ENCODE measurements around the gene RNF168.
"Not testable (repeated sequence)": the region's sequence is repeated elsewhere in the genome, so short reads cannot be mapped to it uniquely, and the experiment has no call there.

The RNF168 gene

GRCh38 chr3:196463804-196464203 lies 39.8 kb downstream of the RNF168 start:
- no peak for DNase-seq (ENCODE audit: low read depth)

- DNase-seq (ENCODE audit: low read depth) = no peak
Measured at GRCh38 chr3:196463478-196463756, 40.2 kb downstream of the RNF168 start.

- not testable (repeated sequence) for DNase-seq (ENCODE audit: low read depth)
Measured at GRCh38 chr3:196462680-196463477, 40.7 kb downstream of the RNF168 start.

GRCh38 chr3:196458063-196458462 lies 45.5 kb downstream of the RNF168 start:
- no peak for DNase-seq (ENCODE audit: low read depth)

- DNase-seq (ENCODE audit: low read depth) = not testable (repeated sequence)
Measured at GRCh38 chr3:196457470-196457869, 46.1 kb downstream of the RNF168 start.

- no peak for DNase-seq (ENCODE audit: low read depth)
Measured at GRCh38 chr3:196454935-196455334, 48.6 kb downstream of the RNF168 start.

GRCh38 chr3:196445391-196445790 lies 58.2 kb downstream of the RNF168 start:
- not testable (repeated sequence) for DNase-seq (ENCODE audit: low read depth)

GRCh38 chr3:196444500-196444894 lies 59.1 kb downstream of the RNF168 start:
- DNase-seq (ENCODE audit: low read depth) = no peak

- no peak for DNase-seq (ENCODE audit: low read depth)
Measured at GRCh38 chr3:196440696-196441095, 62.9 kb downstream of the RNF168 start.

- peak; percentile 69 for DNase-seq (ENCODE audit: low read depth)
Measured at GRCh38 chr3:196440041-196440537, 63.5 kb downstream of the RNF168 start.

- peak; percentile 66 for DNase-seq (ENCODE audit: low read depth)
Measured at GRCh38 chr3:196432137-196432879, 71.3 kb downstream of the RNF168 start, which contains the start of gene UBXN7. Gene UBXN7 (minus strand): TSS chr3:196432427. CDS start chr3:196432399, 28 bp downstream.

- DNase-seq (ENCODE audit: low read depth) = no peak
Measured at GRCh38 chr3:196431181-196432136, 72.1 kb downstream of the RNF168 start.

- no peak for DNase-seq (ENCODE audit: low read depth)
Measured at GRCh38 chr3:196428041-196428440, 75.5 kb downstream of the RNF168 start.

- not testable (repeated sequence) for DNase-seq (ENCODE audit: low read depth)
Measured at GRCh38 chr3:196424421-196424820, 79.1 kb downstream of the RNF168 start.

- DNase-seq (ENCODE audit: low read depth) = no peak
Measured at GRCh38 chr3:196423044-196423781, 80.4 kb downstream of the RNF168 start.

GRCh38 chr3:196421668-196422067 lies 81.9 kb downstream of the RNF168 start:
- DNase-seq (ENCODE audit: low read depth) = not testable (repeated sequence)

GRCh38 chr3:196419386-196419785 lies 84.2 kb downstream of the RNF168 start:
- DNase-seq (ENCODE audit: low read depth) = no peak
